Neural progenitor cell (in vitro differentiated cells): Measurements from ENCODE around the gene MED28.
A peak's percentile ranks its signal among the peaks of the same experiment; 100 is the strongest.

ENCODE experiments used
- CTCF ChIP-seq: fragments of 200-600 bp; sonication (generic); IDR thresholded peaks from 2 replicates; pipeline ENCODE4 v1.5.1; 2017; ENCODE audit warnings: antibody characterized with exemption, mild to moderate bottlenecking
- EZH2phosphoT487 ChIP-seq: fragments of 200-600 bp; sonication (generic); IDR thresholded peaks from 2 replicates; pipeline ENCODE4 v1.6.1; 2017; ENCODE audit warnings: antibody characterized with exemption

GRCh38 chr4:17597517-17597916, 16.9 kb upstream of the MED28 start:
- TF ChIP-seq CTCF (peak; percentile 50), EZH2phosphoT487 (no peak)
